GM12892 (cell line): ENCODE data around the gene AMZ1.
"Not testable (repeated sequence)": the region's sequence is repeated elsewhere in the genome, so short reads cannot be mapped to it uniquely, and the experiment has no call there.

ENCODE experiments used
- DNase-seq: peaks from one replicate; pipeline ENCODE4 v3.0.0; 2011; ENCODE audit not compliant: insufficient read length
- FAIRE-seq: peaks from 2 replicates; lab custom pipeline; 2011; peaks lifted over from hg19 to GRCh38; lab: Jason Lieb, UNC
- POLR2A ChIP-seq: IDR thresholded peaks from 2 replicates; pipeline ENCODE4 v1.6.1; 2011; ENCODE audit warnings: low read depth, low read length, control low read depth
- POLR2AphosphoS5 ChIP-seq: IDR thresholded peaks from 2 replicates; pipeline ENCODE4 v1.6.1; 2011; ENCODE audit warnings: low read depth, low read length, control low read depth
- TAF1 ChIP-seq: IDR thresholded peaks from 2 replicates; pipeline ENCODE4 v1.6.1; 2011; ENCODE audit warnings: low read depth, mild to moderate bottlenecking, control low read depth, low read length, borderline replicate concordance

Gene AMZ1

DNA sequence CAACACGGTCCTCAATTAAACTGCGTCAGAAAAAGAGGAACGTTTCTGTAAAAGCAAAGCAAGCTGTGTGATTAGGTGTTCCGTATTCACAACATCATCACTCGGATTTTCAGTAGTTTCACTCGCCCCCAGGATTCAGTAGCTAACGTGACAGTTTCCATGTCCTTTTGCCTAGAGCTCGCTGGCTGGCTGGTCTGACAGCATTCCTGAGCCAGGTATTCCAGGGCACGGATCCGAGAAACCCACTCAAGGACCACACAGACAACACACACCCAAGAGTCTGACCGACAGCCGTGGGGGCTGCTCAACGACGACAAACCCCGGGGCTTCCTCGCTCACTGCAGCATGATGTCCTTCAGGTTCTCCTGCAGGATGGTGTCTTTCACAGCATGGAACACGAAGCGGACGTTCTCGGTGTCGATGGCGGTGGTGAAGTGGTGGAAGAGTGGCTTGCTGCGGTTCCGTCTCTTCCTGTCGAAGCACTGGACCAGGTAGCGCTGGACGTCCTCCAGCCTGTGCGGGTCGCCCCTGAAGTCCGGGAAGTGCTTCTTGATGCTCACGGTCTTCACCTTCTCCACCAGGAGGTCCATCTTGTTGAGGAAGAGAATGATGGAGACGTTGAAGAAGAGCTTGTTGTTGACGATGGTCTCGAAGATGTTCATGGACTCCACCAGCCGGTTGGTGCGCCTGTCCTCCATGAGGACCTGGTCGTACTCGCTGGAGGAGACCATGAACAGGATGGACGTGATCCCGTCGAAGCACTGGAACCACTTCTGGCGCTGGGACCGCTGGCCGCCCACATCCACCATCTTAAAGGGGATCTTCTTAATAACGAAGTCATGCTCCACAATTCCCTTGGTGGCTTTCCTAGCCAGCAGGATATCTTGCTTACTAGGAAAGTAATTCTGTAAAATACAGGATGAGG, 43.1 kb downstream of the AMZ1 start:
- TF ChIP-seq POLR2A, result no peak
- FAIRE-seq, result no peak
- DNase-seq, result no peak

DNA sequence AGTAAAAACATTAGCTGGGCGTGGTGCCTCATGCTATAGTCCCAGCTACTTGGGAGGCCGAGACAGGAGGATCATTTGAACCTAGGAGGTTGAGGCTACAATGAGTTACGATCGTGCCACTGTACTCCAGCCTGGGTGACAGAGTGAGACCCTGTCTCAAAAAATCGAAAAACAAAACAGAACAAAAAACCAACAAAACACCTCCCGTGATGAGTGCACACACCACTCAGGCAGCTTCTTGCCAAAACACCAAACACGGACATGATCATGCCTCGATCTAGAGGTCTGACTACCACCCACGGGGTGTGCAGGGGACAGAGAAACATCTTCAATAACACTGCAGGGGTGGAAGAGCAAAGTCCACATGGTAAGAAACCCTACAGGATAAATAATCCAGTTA, 44.4 kb downstream of the AMZ1 start:
- no peak for FAIRE-seq
- DNase-seq, result no peak
- TF ChIP-seq POLR2AphosphoS5, result no peak

DNA sequence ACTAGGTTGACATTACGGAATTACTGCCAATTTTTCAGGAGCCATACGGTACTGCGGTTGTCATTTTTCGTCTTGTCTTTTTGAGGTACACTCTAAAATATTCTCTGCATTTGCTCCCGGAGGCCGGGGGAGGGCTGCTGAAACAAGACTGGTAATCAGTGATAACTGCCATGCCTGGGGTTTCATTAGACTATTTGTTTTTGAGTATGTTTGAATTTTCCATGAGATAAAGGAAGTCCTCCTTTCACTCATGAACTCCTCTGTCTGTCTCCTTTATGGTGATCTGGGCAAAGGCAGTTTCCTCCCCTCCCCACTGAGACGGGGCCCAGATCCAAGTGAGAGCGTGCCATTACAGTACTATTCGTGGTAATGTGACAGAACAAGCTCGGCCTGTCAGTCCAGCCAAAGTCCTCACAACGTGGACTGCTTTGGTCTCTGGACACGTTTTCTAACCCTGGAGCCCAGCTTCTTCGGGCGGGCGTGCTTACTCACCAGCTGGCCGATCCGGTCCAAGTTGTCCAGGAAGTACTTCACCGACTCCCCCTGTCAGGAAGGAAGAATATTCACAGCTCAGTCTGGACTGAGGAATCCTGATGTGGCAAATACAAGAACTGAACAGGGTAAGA, 45.1 kb downstream of the AMZ1 start:
- DNase-seq (no peak), FAIRE-seq (no peak)
- TF ChIP-seq POLR2AphosphoS5 (no peak), TAF1 (no peak), POLR2A (no peak)

DNA sequence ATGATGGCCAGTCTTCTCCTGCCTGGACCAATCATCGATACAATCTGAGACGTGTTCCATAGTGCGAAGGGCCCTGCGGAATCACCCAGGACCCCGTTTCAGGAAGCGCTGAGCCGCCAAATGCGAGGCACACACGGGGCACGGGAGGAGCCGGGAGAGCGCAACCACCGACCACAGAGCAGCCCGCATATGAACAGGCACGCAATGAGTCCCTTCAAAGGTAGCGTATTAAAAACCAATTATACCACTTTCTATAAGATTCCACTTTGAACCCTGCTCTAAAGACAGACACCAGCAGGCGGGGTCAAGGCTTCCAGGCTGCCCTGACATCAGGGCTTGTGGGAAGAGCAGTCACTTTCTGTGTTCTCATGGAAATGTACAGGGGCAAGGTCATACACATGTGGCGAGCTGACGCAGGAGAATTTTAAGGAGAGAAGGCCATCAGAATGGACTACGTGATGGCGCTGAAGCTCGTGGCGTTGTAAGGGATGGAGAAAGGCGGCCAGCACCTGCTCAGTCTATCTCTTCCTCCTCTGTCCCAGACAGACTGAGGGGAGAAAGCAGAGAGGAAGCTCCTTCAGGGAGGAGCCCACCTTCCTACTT, 46.2 kb downstream of the AMZ1 start:
- no peak for FAIRE-seq
- DNase-seq, result no peak
- TF ChIP-seq POLR2A, result no peak
- TF ChIP-seq POLR2AphosphoS5, result no peak
- TF ChIP-seq TAF1, result no peak

DNA sequence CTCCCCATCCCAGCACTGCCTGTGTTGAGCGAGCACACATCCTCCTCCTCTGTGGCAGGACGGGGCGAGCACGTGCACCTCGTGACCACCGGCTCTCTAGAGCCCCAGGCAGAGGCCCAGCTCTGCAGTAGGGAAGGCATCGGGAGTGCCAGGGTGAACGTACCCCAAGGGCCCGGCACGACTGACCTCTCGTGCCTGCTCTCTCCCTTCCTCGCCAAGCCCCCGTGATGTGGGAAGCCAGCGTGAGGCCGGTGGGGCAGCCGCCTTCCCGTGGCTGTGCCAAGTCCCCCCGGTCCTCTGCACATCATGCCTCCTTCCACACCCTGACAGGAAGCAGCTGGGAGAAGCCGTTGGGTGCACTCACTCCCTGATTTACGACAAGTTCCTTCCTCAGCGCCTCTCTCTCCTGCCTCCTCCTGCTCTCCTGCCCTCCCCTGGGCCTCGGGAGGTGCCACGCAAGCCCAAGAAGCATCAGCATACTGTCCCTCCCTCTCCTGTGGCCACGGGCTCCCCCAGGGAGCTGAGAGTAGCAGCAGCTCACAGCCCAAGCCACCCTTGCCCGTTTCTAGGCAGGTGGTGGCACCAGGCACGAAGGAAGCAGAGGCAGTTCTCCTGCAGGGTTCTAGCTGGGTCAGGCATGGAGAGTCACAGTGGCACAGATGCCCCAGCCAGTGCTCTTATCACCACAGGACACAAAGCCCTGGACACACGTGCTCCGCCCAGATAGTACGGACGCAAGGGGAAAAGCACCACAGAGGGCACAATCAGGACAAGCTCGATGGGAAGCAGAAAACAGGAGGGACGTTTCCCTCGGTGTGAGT, 47.0 kb downstream of the AMZ1 start:
- no peak for TF ChIP-seq POLR2A
- no peak for TF ChIP-seq TAF1
- no peak for TF ChIP-seq POLR2AphosphoS5
- DNase-seq (no peak), FAIRE-seq (no peak)

DNA sequence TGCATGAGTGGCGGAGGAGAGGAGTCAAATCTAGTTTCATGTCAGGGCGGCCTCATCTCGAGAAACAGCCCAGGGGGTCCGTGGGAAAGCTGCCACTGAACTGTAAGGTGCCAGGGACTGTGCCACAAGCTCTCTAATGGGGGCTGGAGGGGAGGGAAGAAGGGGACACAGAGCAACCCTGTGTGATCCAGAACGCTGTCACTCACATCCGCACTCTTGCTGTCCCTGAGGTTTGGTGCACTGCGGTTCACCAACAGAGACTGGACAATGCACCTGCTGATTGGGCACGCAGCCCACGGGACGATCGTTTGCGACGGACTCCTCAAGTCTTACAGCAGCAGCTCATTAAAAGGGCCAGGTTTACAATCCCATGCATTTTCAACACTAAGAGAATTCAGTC, 47.7 kb downstream of the AMZ1 start:
- no peak for FAIRE-seq
- DNase-seq, result no peak
- TF ChIP-seq TAF1, result no peak
- TF ChIP-seq POLR2AphosphoS5, result no peak
- no peak for TF ChIP-seq POLR2A

DNA sequence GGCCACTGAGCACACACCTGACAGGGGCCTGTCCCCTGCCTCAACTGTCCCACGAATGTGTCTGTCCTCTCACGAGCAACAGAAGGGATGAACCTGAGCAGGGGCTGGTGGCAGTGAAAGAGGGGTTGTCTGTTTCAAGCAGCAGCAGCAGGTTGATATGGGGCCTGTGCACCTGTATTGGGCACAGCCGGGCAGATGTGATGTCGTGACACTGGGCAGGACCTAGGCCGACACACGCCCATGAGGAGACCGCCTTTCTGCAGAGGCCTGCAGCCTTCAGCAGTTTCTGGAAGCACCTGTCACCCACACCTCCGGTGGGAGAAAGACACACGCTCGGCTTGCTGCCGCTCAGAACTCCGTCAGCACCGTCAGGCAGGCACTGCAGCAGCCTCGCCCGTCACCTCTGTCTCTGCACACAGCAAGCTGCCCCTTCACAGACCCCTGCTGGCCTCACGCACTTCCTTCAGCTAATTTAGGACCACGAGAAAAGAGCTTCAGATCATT, 48.5 kb downstream of the AMZ1 start:
- no peak for FAIRE-seq
- TF ChIP-seq POLR2AphosphoS5 (no peak), TAF1 (no peak), POLR2A (no peak)
- no peak for DNase-seq

DNA sequence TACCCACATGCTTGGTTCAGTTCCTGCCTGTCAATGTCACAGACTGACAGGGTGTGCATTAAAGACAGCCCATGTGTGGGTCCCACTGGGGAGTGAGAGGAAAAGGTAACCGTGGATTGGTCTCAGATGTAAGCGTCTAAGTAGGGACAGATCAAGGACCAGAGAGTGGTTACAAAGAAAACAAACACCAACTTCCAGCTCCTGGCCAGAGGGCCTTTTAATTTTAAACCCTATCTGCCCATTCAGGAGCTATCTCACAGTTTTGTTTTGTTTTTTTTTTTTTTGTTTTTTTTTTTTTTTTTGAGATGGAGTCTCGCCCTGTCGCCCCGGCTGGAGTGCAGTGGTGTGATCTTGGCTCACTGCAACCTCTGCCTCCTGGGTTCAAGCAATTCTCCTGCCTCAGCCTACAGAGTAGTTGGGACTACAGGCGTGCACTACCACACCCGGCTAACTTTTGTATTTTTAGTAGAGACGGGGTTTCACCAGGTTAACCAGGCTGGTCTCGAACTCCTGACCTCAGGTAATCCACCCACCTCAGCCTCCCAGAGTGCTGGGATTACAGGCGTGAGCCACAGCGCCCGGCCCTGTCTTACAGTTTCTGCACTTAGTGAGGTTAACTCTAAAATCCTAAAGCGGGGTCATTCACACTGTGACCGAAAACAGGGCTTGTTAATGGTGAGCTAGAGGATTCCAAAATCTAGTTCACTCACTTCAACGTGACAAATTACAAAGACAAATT, 49.2 kb downstream of the AMZ1 start:
- not testable (repeated sequence) for DNase-seq, FAIRE-seq

DNA sequence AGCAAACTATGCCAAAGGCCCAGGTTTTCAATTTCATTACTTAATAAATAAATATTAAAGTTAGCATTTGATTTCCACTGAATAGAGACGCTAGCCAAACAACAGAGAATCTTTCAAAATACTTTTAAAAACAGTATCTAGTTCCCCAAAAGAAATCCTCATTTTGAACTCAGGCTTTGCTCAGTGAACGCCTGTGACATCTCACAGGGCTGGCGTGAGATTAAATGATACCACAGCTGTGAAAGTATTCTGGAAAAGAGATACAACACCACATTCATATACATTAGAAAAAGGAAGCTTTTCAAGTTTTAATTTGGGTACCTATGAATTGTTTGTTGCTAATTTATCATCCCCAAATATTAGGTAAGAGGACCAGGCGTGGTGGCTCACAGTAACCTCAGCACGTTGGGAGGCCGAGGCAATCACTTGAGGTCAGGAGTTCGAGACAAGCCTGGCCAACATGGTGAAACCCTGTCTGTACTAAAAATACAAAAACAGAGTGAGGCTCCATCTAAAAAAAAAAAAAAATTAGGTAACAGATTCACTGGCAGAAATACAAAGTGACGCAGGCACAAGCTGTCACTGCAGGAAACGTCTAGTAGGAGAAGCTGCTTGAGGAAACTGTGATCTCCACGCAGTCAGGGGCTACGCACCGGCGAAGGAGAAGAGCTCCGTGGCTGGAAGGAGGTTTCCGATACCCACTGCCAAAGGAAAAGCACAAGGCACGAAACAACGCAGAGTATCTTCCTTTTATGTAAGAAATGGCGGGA, 50.0 kb downstream of the AMZ1 start:
- no peak for DNase-seq
- FAIRE-seq, result no peak

DNA sequence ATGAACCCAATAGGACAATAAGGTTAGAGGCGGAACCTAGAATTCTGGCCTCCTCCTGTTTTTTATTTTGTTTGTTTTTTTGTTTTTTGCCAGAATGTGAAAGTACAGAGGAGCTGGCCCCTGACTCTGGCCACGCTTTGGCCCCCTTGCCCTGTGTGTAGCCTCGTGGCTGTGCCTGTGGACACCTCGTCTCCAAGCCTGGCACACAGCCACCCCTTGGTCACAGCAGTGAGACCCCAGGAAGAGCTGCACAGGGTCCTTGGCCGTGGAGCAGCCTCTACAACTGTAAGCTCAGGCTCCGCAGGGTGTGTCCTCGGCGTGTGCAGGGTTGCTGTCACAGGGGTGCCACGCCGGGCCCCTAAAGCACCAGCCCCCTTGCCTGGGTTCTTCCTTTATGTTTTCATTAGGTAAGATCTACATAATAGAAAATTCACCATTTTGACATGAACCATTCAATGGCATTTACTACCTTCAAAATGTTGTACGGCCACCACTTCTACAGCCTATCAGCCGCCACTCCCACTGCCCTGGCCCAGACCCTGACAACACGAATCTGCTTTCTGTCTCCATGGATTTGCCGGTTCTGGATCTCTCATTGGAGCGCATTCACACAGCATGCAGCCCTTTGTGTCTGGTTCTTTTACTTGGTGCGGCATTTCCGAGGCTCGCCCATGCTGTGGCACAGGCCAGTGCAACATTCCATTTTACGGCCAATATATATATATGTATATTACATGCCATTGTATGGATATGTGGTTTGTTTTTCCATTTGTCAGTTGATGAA, 51.0 kb downstream of the AMZ1 start:
- FAIRE-seq (no peak), DNase-seq (no peak)
- TF ChIP-seq POLR2A (no peak), TAF1 (no peak), POLR2AphosphoS5 (no peak)

More for the DNA sequence above, 50.0 kb downstream of the AMZ1 start:
- TF ChIP-seq TAF1 (no peak), POLR2AphosphoS5 (no peak), POLR2A (no peak)

DNA sequence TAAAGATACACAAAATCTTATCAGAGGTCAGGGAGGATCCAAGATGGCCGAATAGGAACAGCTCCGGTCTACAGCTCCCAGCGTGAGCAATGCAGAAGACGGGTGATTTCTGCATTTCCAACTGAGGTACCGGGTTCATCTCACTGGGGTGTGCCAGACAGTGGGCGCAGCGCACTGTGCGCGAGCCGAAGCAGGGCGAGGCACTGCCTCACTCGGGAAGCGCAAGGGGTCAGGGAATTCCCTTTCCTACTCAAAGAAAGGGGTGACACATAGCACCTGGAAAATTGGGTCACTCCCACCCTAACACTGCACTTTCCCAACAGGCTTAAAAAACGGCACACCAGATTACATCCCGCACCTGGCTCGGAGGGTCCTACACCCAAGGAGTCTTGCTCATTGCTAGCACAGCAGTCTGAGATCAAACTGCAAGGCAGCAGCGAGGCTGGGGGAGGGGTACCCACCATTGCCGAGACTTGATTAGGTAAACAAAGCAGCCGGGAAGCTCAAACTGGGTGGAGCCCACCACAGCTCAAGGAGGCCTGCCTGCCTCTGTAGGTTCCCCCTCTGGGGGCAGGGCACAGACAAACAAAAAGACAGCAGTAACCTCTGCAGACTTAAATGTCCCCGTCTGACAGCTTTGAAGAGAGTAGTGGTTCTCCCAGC, 55.7 kb downstream of the AMZ1 start:
- DNase-seq, FAIRE-seq: not testable (repeated sequence)

DNA sequence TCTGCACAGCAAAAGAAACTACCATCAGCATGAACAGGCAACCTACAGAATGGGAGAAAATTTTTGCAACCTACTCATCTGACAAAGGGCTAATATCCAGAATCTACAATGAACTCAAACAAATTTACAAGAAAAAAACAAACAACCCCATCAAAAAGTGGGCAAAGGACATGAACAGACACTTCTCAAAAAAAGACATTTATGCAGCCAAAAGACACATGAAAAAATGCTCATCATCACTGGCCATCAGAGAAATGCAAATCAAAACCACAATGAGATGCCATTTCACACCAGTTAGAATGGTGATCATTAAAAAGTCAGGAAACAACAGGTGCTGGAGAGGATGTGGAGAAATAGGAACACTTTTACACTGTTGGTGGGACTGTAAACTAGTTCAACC, 60.7 kb downstream of the AMZ1 start:
- DNase-seq, FAIRE-seq: not testable (repeated sequence)
